GM13977 (cell line): ENCODE results near the gene ARID1B.

ENCODE experiments used
- DNase-seq: peaks from one replicate; pipeline ENCODE4 v3.0.0; 2012; ENCODE audit warnings: low spot score
- CTCF ChIP-seq: IDR thresholded peaks from 2 replicates; pipeline ENCODE4 v1.5.1; 2012; ENCODE audit warnings: mild to moderate bottlenecking, control low read depth; ENCODE audit not compliant: insufficient read depth; ENCODE audit errors: extremely low read depth, missing control alignments
- in situ Hi-C: fragments of 300-500 bp; cut with MboI; formaldehyde crosslinking; loops from one replicate; pipeline ENCODE4 v1.12.0; 2022; ENCODE audit warnings: low sequenced_read_pairs, low pct_unique_long_range_greater_than_20kb, mixed read lengths, inconsistent platforms; ENCODE audit not compliant: unreplicated experiment

Gene ARID1B

GRCh38 chr6:156946370-156946936 lies 169.3 kb downstream of the ARID1B start:
- in situ Hi-C loops: no loop called here
- no peak for TF ChIP-seq CTCF
- DNase-seq: no peak

DNA sequence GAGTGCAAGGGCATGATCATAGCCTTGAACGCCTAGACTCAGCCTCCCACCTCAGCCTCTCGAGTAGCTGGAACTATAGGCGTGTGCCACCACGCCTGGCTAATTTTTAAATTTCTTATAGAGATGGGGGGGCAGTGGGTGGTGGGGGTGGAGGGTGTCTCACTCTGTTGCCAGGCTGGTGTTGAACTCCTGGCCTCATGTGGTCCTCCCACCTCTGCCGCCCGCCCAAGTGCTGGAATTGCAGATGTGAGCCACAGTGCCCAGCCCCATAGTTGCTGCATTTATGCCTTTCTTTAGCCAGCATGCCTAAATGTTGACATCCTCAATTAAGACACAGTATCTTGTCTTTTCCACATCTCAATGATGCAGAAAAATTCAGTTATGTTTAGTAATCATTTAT lies 171.1 kb downstream of the ARID1B start:
- in situ Hi-C loops: no loop called here
- DNase-seq: no peak
- no peak for TF ChIP-seq CTCF

GRCh38 chr6:156948807-156949206 lies 171.6 kb downstream of the ARID1B start:
- DNase-seq: no peak
- TF ChIP-seq CTCF: no peak
- in situ Hi-C loops: no loop called here

- DNase-seq: no peak
- TF ChIP-seq CTCF: no peak
These were observed 172.2 kb downstream of the ARID1B start for GRCh38 chr6:156949376-156949775.

DNA sequence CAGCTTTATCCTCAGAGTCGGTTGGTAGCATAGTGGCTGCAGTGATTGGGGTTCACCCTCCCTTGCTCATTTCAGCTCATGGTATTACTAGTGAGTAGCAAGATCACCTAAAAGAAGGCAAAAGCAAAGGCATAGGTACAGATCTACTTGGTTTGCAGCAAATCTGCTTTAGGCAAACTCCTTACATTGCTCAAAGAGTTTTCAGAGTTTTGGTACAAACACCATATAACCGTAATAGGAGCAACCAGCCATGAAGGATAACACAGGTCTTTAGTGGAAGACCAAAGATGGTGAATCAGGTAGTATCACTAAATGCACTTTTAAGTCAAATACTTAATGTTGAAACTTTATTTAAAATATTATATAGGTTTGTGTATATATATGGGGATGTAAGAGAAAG lies 172.9 kb downstream of the ARID1B start:
- DNase-seq: no peak
- no peak for TF ChIP-seq CTCF
- in situ Hi-C loops: no loop called here

More at GRCh38 chr6:156949376-156949775, 172.2 kb downstream of the ARID1B start:
- in situ Hi-C loops: no loop called here

DNA sequence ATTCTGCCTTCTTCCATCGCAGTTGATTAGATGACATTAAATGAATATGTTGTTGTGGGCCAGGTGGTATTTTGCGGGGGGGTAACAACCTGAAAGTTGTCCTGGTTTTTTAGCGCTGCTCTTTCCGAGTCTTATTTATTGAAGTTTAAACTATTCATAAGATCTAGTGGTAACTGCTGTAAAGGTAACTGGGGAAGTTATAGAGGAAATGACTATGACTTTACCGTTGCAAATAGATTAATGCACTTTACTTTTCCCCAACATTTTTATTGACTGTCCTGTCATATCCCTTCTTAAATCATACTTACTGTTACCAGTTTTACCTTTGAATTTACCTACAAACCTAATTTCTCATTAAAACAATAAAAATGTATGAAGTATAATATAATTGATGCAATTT lies 173.4 kb downstream of the ARID1B start:
- no peak for DNase-seq
- TF ChIP-seq CTCF: no peak
- in situ Hi-C loops: no loop called here

- no peak for TF ChIP-seq CTCF
- DNase-seq: no peak
- in situ Hi-C loops: no loop called here
These were observed 175.2 kb downstream of the ARID1B start for GRCh38 chr6:156952401-156952800.
